Stimulated activated CD8-positive, alpha-beta memory T cell treated with anti-CD3 and anti-CD28 coated beads, Interleukin-15, amount 100 ng/mL, for 4 hours (primary cell): ENCODE results near the gene NR6A1.
"Not testable (repeated sequence)": the region's sequence is repeated elsewhere in the genome, so short reads cannot be mapped to it uniquely, and the experiment has no call there.

ENCODE experiments used
- DNase-seq, 2 donors: peaks; one replicate each; pipeline ENCODE4 v3.0.0-alpha.2; 2020; ENCODE audit warnings: low read depth in 2 of 2

The NR6A1 gene

DNA sequence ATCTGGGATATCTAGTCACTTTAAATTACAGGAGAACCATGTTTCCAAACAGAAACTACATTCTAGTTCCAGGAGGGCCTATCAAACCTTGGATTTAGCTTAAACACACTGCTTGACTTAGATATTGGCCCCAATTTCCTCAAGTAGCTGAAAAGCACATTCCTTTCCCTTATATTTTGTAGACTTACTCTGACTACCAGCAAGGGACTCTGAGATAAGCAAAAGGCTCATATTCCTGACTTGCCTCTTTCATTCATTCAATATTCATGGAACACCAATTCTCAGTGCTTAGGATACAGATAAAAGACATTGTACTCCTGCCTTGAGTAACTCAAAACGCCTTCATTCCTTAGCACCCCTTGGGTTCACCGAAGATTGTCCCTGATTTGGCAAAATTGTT lies 11.8 kb downstream of the NR6A1 start:
- DNase-seq, result no peak

DNA sequence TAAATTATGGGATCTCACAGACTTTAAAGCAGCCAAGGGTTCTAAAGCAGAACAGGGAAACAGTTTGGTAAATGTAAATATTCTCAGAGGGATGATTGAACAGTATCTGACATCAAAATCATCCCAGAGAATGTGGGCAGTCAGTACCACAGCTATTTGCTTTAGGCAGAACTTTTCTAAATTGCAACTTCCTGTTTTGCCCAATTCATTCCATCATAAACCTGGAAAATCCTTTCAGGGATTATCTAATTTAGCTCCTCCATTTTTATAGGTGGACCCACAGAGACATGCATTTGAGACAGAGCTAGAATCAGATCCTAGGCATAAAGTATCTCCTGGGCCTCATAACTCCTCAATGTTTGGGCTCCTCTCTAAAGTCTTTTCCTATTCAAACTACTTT lies 12.4 kb downstream of the NR6A1 start:
- no peak for DNase-seq

DNA sequence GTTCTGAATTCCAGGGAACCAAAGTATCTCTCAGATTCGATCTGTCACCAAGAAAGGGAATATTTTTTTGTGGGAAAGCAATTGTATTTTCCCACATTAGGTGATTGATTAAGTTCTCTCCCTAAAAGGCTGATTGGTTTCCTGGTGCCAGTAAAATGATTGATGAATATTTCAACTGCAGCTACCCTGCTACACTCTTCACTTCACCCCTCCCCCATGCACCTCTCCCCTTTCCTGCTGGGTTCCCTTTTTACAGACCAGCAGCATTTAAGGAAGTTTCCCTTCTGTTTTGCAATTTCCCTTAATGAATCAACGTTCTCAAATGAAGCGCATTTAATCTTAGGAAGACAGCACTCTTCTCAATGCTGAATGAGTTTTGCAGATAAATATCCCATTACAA lies 13.1 kb downstream of the NR6A1 start:
- no peak for DNase-seq

DNA sequence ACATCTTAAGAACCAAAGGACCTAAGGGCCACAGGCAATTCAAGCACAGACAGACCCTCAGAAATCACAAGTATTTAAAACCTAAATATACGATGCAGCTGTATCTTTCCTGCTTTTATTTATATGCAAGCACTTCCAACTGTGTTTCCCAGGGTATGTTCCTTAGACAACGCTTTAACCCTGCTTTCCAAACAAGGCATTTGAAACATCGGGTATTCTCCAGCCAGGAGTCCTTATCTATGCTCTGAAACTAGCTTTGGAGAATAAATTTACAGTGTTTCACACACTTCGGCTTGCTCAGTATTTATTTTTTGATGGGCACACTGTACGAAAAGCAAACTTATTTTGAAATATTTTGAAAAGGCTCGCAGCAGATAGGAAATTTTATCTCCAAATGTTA lies 13.5 kb downstream of the NR6A1 start:
- DNase-seq, result no peak

DNA sequence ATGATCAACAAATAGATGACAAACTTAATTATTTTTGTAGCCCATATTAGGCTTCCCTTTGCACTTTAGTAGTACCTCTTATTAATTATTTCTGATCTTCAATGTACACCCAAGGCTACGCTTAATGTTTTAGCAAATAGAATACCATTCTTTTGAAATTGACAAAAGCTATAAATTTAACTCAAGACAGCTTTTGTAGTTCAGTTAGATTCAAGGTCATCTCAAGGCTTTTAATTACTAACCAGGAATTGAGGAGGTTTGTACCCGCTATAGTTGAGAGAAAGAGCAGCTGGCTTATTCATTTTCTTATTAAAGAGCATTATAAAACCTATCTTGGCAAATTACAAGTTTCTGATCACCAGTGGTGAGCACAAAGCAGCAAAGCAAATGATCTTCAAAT lies 15.1 kb downstream of the NR6A1 start:
- no peak for DNase-seq

DNA sequence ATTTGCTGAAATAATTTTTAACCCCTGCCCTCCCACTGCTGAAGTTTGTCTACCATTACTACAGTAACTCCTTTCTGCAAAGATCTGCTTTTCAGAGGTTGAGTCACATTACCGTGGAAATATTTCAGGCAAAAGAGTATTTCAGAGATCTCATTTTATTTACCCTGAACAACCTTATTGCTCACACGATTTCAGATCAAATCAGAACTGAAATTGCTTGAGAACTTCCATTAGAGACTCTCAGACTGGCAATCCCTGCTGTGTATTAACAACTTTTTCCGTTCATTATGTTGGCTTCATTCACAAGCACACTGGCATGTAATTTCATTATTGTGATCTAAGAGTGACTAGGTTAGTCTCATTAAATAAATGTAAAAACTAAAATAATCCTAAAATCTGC lies 16.1 kb downstream of the NR6A1 start:
- DNase-seq, result no peak

DNA sequence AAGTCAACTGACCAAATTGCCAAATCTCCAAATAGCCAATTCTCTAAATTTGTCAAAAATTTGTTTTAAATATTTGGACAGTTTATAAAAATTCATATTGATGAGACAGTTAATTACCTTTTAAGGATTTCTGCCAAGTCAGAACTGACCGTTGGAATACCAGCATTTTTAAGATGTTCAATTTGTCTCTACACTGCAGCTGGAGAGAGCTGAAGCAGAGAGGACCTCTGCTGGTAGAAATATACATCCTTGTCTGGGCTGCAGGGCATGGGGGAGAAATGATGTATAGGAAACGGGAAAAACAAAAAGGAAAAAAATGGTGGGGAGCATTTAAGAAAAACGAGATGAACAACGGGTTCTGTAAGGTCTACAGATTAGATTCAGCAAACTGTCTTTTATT lies 16.8 kb downstream of the NR6A1 start:
- no peak for DNase-seq

DNA sequence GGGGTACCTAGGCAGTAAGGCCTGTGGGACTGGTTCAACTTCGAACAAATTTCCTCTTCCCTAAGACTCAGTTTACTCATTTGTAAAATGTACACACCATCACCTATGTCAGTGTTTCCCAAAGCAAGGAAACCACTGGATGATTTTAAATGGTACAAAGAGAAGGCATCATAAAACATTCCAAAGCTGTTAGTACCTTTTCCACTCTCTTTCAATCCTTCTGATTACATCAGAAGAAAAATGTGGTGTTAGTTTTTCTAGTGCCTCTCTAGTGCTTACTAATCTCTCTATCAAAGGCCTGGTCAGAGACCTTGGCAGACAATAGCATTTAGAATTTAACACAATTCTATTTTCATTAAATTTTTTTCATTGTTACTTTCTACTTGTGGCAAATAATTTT lies 18.1 kb downstream of the NR6A1 start:
- no peak for DNase-seq

DNA sequence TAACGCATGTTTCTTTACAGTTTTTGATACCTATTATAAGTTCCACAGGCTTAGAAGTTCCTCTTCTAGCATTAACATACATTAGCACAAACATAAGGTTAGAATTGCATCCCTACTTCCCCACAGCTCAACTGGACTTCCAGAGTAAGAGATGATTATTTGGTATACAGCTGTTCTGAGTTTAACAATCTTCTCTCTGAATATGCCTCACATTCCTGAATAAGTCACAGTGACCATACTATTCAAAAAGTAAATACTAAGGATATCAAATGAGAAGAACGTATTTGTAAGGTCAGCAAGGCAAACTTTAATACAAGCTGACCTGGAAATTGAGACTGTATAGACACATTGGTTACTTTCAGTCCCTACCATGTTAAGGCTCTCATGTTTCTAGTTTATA lies 21.3 kb downstream of the NR6A1 start:
- DNase-seq, result no peak

DNA sequence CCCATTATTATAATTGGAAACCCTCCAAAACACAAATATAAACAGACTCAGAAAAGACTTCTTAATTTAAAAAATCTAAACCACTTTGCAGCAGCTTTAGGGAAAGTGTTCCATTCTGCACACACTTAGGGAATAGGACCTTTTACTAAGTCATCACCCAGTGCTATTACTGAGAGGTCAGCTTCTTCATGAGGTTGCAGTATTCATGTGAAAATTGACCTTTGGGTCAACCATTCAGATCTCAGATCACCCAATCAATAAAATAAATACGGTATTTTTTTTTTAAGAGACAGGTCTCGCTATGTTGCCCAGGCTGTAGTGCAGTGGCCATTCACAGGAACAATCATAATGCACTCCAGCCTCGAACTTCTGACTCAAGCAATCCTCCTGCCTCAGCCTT lies 21.8 kb downstream of the NR6A1 start:
- DNase-seq, result no peak

DNA sequence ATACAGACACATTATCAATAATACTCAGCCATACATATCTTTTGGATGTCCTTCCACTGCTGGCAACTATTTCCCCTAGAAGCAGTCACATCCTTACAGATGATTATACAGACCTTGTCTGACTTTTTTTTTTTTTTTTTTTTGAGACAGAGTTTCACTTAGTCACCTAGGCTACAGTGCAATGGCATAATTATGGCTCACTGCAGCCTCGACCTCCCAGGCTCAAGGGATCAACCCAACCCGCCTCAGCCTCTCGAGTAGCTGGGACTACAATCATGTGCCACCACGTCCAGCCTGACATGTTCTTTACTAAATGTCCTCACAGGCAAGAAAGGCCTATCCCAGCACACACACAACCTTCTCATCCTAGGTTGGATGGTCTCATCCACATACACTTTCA lies 24.0 kb downstream of the NR6A1 start:
- no peak for DNase-seq

DNA sequence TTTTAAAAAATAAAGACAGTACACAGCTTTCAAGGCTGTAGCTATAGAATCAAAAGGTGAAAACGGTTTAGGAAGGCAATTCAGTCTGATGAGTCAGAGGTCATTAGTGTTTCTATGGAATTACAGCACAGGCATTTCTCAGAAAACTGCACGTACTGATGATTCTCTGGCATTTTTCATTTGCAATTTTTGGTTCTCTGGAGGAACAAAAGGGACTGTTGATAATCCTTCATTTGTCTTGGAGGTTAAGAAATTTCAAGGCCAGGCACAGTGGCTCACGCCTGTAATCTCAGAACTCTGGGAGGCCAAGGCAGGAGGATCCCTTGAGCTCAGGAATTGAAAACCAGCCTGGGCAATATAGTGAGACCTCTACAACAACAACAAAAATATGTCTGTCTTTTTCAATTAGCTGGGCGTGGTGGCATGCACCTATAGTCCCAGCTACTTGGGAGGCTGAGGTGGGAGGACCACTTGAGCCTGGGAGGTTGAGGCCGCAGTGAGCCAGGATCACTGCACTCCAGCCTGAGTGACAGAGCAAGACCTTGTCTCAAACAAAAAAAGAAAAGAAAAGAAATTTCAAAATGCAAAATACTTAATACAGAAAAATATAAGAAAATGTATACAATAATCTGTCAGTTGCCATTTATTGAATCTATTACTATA lies 27.3 kb downstream of the NR6A1 start:
- DNase-seq, result no peak

DNA sequence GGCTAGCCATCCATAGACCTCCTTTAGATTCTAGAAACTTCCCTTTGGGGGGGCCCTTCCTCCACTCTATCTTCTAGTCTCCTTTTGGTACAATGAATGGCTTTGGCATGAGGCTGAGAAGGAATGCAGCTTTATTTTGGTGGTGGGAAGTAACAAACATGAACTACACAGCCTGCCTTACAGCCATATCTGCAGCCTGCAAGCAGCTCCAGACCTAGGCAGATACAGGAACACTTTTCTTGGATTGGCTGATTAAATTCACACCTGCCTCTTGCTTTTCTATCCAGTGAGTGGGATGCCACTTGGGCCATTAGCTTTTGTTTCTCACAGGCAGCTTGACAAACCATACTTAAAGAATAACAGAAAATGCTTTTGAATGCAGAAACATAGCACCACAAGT lies 28.2 kb downstream of the NR6A1 start:
- DNase-seq, result no peak

DNA sequence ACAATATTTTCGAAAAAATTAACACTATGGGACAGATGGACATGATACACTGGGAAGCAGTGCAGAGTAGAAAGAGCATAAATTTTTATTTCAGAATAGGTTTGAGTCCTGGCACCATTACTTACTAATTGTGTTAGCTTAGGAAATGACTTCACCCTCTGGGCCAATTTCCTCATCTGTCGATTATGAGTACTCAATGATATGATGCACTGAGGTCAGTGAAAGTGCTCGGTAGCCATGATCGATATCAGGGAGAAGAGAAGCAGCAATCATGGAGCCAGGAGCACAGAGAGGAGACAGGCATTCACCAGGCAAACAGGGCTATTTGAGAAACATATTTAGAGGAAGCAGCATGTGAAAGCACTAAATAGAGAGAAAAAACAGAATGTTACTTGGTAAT lies 29.4 kb downstream of the NR6A1 start:
- DNase-seq, result no peak

DNA sequence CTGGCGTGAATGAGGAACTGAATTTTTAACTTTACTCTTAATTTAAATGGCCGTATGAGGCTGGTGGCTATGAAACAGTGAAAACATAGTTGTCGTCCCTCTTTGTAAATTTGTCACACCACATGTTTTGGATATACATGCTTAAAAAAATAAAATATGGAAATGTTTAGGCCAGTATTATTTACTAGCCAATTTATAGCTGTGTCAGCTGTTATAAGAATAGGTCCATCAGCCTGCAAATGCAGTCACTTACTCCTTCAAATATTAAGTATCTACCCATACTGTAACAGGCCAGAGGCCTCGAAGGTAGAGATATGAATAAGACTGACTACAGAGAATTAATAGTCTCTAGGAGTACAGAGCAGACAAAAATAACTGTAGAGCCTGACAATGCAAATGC lies 30.0 kb downstream of the NR6A1 start:
- no peak for DNase-seq

DNA sequence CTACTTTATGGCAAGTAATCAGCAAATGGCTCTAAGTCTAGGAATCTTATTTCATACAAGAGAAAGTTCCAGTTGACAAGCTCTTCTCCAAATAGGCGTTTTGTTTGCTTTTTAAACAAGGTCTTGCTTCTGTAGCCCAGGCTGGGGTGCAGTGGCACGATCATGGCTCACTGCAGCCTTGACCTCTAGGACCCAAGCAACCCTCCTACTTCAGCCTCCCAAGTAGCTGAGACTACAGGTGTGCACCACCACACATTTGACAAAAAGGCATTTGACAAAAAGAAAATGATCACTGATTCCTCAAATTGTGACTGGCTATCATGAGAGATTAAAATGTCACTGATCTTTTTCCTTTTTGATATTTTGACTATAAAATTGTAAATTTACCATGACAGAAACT lies 31.8 kb downstream of the NR6A1 start:
- DNase-seq, result no peak

DNA sequence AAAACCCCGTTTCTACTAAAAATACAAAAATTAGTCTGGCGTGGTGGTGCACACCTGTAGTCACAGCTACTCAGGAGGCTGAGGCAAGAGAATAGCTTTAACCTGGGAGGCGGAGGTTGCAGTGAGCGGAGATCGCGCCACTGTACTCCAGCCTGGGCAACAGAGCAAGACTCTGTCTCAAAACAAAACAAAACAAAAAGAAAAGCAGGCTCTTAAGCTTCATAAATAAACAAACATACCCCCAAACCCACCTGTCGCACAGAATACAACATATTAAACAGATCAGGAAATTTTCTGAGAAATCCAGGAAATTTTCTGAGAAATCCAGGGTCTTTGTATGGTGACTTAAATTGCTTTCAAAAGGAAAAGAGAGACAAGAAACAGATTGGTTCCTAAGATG lies 33.0 kb downstream of the NR6A1 start:
- DNase-seq, result not testable (repeated sequence)

DNA sequence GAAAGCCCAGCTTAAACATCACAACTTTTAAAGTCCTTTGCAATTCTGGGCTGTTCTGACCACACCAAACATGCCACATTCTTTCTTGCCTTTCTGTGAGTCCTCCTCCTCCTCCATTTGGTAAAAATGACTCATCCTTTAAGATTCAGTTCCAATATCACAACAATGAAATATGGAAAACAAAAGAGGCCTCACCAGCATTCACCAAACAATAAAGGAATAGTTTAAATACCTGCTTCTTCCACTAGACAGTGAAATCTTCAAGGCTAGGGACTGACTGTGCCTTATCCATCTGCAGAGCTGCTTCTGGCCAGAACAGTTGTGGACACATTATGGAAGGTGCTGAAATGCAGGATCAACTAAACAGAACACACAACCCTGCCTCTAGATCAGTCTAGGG lies 36.0 kb downstream of the NR6A1 start:
- DNase-seq, result no peak

DNA sequence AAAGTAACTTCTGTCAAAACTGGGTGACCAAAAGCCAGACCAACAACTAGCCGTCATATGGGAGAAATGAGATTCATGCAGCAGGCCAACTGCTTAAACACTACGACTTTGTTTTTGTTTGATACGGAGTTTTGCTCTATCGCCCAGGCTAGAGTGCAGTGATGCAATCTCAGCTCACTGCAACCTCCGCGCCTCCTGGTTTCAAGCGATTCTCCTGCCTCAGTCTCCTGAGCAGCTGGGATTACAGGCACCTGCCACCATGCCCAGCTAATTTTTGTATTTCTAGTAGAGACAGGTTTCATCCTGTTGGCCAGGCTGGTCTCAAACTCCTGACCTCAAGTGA lies 36.4 kb downstream of the NR6A1 start:
- not testable (repeated sequence) for DNase-seq

DNA sequence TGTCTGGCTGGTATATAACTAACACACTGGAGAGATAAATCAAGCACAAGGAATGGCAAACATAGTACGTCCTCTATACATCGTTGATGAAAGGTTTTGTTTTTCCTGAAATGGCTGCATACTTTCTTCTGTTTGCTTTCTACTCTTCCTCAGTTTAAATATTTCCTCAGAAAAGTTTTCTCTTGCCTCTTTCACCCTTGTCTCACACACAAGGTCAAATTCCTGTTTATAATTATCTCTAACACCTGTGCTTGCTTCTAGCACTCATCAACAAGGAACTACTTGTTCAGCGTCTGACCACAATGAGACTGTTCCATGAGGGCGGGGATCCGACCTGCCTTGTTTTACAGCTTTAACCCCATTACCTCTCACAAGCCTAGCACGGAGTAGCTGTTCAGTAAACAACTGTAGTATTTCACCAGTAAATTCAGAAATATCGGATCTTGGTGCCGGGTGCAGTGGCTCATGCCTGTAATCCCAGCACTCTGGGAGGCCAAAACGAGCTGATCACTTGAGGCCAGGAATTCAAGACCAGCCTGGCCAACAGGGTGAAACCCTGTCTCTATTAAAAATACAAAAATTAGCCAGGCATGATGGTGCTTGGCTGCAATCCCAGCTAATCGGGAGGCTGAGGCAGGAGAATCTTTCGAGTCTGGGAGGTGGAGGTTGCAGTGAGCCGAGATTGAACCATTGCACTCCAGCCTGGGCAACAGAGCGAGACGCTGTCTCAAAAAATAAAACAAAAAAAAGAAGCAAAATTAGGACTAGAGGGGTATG lies 37.0 kb downstream of the NR6A1 start:
- DNase-seq, result no peak

DNA sequence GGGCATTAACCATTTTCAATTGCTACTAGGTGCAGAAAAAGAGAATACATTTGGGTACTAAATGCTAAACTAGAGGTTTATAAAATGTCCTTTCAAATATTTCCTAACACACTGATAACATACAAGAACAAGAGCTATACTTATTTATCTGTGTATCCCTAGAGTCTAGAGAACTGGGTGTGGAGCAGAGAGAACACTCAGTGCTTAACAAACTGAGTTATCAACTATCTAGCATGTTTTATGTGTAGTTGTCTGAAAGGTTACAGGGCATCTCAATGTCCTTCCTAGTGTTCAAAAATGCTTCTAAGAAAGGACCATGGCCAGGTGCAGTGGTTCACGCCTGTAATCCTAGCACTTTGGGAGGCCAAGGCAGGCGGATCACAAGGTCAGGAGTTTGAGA lies 40.3 kb downstream of the NR6A1 start:
- DNase-seq, result no peak

DNA sequence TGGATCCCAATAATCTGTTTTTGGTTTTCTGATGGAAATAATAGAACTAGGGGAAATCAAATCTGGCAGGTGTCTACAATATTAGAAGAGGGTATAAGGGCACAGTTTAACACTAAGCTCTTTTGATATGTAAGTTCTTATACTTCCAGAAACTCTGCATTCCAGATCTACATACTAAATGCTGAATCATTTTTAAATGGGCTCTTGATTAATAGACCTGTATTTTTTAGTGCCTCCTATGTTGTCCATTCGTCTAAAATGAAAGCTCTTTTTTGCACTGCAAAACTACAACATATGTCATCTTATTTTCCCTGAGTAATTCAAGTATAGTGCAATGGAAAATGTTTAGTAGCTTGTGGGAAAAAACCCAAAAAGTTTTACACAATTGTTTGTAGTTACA lies 44.2 kb downstream of the NR6A1 start:
- no peak for DNase-seq

DNA sequence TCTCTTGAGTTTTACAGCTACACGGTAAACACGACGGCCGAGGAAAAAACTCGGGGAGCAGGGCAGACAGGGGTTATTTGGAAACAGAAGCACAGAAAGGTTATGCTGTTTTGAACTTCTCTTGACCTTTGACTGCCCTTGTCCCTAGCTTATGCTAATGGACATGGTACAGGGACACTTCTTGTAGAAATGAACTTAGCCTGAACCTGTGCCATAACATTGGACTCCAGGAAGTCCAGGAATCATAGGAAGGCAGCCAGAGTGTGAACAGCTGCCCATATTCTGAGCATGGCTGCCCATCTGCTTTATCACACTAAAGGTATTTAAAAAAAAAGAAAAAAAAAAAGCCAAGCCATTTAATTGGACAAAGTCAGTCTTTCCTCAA lies 46.1 kb downstream of the NR6A1 start:
- DNase-seq, result no peak
